Psoas muscle (tissue), 8 donors: ENCODE data around the gene FKBP2. TPM values are rescaled to one million over a fixed set of nuclear protein-coding genes. Genes with fewer than 3 reads are reported as not detected.

ENCODE experiments used
- ATAC-seq, 4 donors: fragments of 200-7000 bp; cut with Tn5 transposase; one replicate each; pipeline ENCODE4 v1.9.1; 2020; ENCODE audit warnings: moderate library complexity in 3 of 4, mild to moderate bottlenecking in 2 of 4
- DNase-seq, 2 donors: peaks; one replicate each; pipeline ENCODE4 v3.0.0-alpha.2; 2020
- H3K27ac ChIP-seq: fragments of 200-600 bp; one replicate; pipeline ENCODE4 v1.8.0; 2022
- H3K27me3 ChIP-seq, 3 donors: fragments of 200-600 bp in 1 of 3; one replicate each; pipeline versions ENCODE4 v1.6.1 to v1.8.0; 2013 to 2022; ENCODE audit warnings: low read length in 2 of 3, mild to moderate bottlenecking in 2 of 3, moderate library complexity in 1 of 3; ENCODE audit not compliant: insufficient read depth in 3 of 3
- H3K36me3 ChIP-seq, 2 donors: fragments of 200-600 bp in 1 of 2; one replicate each; pipeline versions ENCODE4 v1.6.1 to v1.8.0; 2013 to 2022; ENCODE audit warnings: low read depth in 1 of 2, mild to moderate bottlenecking in 1 of 2, moderate library complexity in 1 of 2; ENCODE audit not compliant: insufficient read depth in 1 of 2
- H3K4me1 ChIP-seq: fragments of 200-600 bp; one replicate; pipeline ENCODE4 v1.8.0; 2022
- H3K4me3 ChIP-seq: fragments of 200-600 bp; one replicate; pipeline ENCODE4 v1.8.0; 2022; ENCODE audit warnings: mild to moderate bottlenecking
- H3K9me3 ChIP-seq: fragments of 200-600 bp; one replicate; pipeline ENCODE4 v1.8.0; 2022
- WGBS, 3 donors: extraction: QIAGEN DNeasy Blood & Tissue Kit; methylation state at CpG; one replicate each; pipeline versions ENCODE4 v1.1.6 to v1.1.7; 2013; 5-methylcytosine and 5-hydroxymethylcytosine counted together
- intact Hi-C, 2 donors: fragments of 100-400 bp; cut with DNase I; formaldehyde crosslinking; loops; one replicate each; pipeline versions ENCODE4 v1.11.0 to v1.14.2; 2022
- polyA plus RNA-seq, 3 donors: library from polyadenylated mRNA; stranded (reverse); fragments of 200-250 nt; gene quantifications; one replicate each; pipeline ENCODE4 v1.2.3, GENCODE V29; 2013
- total RNA-seq, 4 donors: library from RNA; stranded (reverse); fragmentation: NEBNext Ultra II Directional in 2 of 4; extraction: Animal tissue kit (Norgen Biotek cat#: 25700) in 2 of 4; gene quantifications; one replicate each; pipeline versions ENCODE4 v1.2.1 to v1.2.4, GENCODE V29; 2021 to 2023
- TF ChIP-seq, protein P1 (sequence below): fragments of 200-600 bp; IDR thresholded peaks from one replicate; pipeline ENCODE4 v1.8.0; 2022; ENCODE audit warnings: antibody characterized with exemption
- donor health status: healthy with polysubstance abuse.
- donor health status: DM: no; HTN: no; CAD: no; lungs with moderate emphysema.
- donor health status: Bipolar disorder and iron deficiency.
- donor health status: healthy.
- donor health status: DM: yes; HTN: yes; CAD: no.
- donor health status: DM: no; HTN: no; CAD: no.
- donor health status: DM: no; HTN: no; CAD: no.
- donor health status: DM: yes; HTN: yes; CAD: no.

The FKBP2 gene
- total and polyA plus RNA-seq, 7 donors = 17.8 to 228 (median 26.6) TPM

DNA sequence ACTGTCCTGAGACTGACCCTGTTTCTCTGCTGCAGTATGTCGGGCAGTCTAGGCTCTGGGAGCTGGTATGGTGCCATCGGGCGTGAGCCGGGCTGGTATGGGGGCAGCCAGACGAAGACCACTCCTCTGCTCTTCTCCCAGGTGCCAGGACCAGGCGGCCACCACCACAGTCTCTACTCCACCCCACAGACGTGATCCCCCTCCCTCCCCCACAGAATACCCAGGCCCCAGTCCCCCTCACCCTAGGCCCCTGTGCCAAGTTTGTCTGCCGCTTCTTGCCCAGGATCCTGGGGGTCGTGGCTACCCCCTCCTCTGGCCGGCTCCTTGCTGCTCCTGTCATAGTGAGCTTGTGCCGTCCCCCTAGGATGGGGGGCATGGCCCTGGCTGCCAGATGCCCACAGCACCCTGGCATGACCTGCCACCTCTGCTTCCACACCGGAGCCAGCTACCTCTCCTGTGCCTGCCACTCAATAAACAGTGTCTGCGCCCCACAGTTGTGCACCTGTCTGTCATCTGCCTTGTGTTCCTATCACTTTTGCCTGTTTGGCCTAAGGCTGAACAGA lies 48.2 kb downstream of the FKBP2 start:
- TF ChIP-seq, protein P1, sequence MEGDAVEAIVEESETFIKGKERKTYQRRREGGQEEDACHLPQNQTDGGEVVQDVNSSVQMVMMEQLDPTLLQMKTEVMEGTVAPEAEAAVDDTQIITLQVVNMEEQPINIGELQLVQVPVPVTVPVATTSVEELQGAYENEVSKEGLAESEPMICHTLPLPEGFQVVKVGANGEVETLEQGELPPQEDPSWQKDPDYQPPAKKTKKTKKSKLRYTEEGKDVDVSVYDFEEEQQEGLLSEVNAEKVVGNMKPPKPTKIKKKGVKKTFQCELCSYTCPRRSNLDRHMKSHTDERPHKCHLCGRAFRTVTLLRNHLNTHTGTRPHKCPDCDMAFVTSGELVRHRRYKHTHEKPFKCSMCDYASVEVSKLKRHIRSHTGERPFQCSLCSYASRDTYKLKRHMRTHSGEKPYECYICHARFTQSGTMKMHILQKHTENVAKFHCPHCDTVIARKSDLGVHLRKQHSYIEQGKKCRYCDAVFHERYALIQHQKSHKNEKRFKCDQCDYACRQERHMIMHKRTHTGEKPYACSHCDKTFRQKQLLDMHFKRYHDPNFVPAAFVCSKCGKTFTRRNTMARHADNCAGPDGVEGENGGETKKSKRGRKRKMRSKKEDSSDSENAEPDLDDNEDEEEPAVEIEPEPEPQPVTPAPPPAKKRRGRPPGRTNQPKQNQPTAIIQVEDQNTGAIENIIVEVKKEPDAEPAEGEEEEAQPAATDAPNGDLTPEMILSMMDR = no peak
- intact Hi-C loops = no loop called here
- H3K4me3 ChIP-seq = no peak overlapping the region
- ATAC-seq (no peak), DNase-seq (no peak)
- no peak overlapping the region for H3K27ac ChIP-seq
- WGBS, 3 donors = 92 to 97% (median 93%) methylated on average over 13 of the region's 13 CpGs
- H3K9me3 ChIP-seq = no peaks in the 10 kb centered on the region
- H3K4me1 ChIP-seq = peaks cover 25% of the 10 kb centered on the region
- no peaks in the 10 kb centered on the region for H3K36me3 ChIP-seq
- H3K27me3 ChIP-seq = peaks cover 0 to 35% (median 21%) of the 10 kb centered on the region in 3 donors

DNA sequence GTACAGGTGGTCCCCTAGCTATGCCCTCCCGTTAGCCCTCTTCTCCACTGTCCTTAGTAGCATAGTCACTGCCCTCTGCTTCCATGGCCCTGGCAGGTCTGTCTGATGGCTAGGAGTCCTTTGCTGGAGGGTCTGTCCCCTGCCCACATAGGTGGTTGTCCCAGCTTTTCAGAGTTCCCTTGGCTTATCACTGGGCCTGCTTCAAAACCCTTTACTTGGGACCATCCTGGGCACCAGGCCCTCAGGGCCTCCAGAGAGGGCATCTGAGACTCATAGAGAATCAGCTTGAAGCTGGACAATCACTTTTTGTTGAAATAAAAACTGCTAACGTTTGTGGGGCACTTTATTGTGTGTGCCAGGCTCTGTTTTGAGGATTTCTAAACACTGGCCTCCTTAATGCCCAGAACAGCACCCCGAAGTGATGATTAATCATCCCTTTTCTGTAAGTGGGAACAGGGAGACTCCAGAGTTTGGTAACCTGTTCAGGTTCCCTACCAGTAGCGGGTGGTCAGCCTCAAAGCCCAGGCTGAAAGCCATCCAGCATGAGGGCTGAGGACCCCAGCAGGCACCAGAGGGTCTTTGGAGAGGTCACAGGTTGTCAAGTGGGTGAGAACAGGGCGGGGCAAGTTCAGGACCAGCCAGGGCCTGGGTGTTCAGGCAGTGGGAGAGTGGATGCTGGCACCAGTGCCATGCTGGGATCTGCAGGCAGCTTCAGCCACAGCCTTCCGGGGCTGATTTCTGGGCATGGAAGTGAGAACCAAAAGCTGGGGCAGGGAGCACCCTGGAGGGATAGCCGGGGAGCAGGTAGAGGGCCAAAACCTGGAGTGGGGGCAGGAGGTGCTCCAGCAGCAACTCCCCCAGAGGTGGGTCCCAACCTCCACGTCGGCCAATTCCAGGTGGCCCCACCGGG lies 49.7 kb downstream of the FKBP2 start:
- WGBS, 3 donors = 51 to 78% (median 55%) methylated on average over 7 to 10 of the region's 10 CpGs
- no peak for ATAC-seq
- H3K4me3 ChIP-seq = no peak overlapping the region

DNA sequence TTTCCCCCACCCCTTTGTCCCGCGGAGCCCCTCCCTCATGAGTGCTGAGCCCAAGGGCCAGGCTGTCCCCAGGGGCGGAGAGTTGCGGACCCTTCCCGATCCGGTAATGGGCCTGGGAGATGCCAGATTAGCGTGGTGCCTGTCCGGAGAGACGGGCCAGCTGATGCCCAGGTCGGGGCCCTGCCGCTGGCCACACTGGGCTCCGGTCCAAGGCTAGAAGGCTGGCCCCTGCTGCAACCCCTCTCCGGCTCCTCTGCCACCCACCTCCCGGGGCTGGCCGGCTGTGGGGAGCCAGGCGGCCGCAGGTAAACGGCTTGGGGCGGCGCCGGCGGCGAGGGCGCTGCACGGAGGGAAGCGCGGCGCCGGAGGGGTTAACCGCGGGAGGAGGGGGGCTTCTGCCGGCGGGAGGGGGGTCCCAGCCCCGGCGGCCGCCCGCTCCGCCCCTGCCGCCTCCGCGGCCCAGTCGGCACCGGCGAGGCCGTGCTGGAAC lies 50.4 kb downstream of the FKBP2 start, which contains the start of gene KCNK4:
TSS of gene KCNK4 (plus strand) at position 41 of the 490 bp plus-strand sequence. CDS start 1,717 bp downstream, outside the sequence.
- intact Hi-C loops = no loop called here
- WGBS, 3 donors = 6 to 16% (median 8%) methylated on average over 19 to 45 of the region's 45 CpGs
- Histone ChIP-seq H3K9me3 (no peaks in the 10 kb centered on the region), H3K27ac (no peak within 1 kb of the TSS), H3K27me3 (peaks cover 0 to 52% (median 23%) of the 10 kb centered on the region in 3 donors), H3K4me1 (peaks cover 19% of the 10 kb centered on the region), H3K36me3 (no peaks in the 10 kb centered on the region), H3K4me3 (peak within 1 kb of the TSS; percentile 58)
- TF ChIP-seq, protein P1 = no peak
- no peak for ATAC-seq
- peak in 1 of 2 donors; percentile 53 for DNase-seq

More for the DNA sequence above, 49.7 kb downstream of the FKBP2 start:
- H3K4me1 ChIP-seq = peaks cover 24% of the 10 kb centered on the region
- H3K36me3 ChIP-seq = no peaks in the 10 kb centered on the region
- H3K27ac ChIP-seq = no peak overlapping the region
- peaks cover 0 to 45% (median 21%) of the 10 kb centered on the region in 3 donors for H3K27me3 ChIP-seq
- no peaks in the 10 kb centered on the region for H3K9me3 ChIP-seq
- TF ChIP-seq, protein P1 = no peak
- no peak for DNase-seq
- intact Hi-C loops = no loop called here

DNA sequence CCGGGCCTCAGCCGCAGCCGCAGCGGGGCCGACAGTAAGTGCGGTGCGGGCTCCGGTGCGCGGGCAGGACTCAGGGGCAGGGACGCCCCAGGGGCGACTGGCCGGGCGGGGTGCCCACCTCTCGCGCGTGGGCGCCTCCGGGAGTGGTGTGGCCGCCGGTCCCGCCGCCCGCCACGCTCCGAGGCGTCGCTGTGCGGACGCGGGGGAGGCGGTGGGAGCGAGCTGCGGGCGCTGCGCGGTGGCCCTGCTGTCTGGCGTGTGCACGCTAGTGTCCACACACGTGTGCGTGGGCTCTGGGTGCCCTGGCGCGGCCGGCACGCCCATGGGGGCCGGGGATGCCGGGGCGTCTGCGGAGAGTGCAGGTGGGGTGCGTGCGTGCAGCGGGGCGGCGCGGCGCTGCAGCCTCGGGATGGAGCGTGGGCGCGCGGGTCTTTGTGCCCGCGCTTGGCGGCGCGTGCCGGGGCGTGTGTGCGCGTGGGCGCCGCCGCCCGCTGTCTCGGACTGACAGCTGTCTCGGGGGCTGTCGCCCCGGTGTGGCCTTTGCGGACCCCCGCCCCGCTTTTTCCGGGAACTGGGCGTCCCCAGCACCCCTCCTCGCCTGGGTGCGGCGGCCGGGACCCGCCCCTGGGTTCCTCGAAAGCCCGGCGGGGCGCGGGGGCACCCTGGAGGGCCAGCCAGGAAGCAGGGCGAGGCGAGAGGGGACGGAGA lies 51.0 kb downstream of the FKBP2 start:
- Histone ChIP-seq H3K9me3 (no peaks in the 10 kb centered on the region), H3K27me3 (peaks cover 0 to 58% (median 28%) of the 10 kb centered on the region in 3 donors), H3K4me1 (peaks cover 14% of the 10 kb centered on the region), H3K4me3 (peak overlapping the region; percentile 58), H3K36me3 (no peaks in the 10 kb centered on the region), H3K27ac (no peak overlapping the region)
- TF ChIP-seq, protein P1 = no peak
- WGBS, 3 donors = 0 to 1% (median 0%) methylated on average over 25 to 96 of the region's 96 CpGs
- ATAC-seq (peak; percentile 10 to 45 (median 32)), DNase-seq (peak in 1 of 2 donors; percentile 47)
- intact Hi-C loops = no loop called here
